Osteocyte (in vitro differentiated cells): ENCODE data around the gene MICOS13. TPM values are rescaled to one million over a fixed set of nuclear protein-coding genes. Genes with fewer than 3 reads are reported as not detected.
A peak's percentile ranks its signal among the peaks of the same experiment; 100 is the strongest.

Experiments
- DNase-seq: peaks from one replicate; pipeline ENCODE4 v3.0.0; 2021; ENCODE audit warnings: mixed read lengths; ENCODE audit not compliant: unreplicated experiment; ENCODE audit errors: extremely low spot score
- H3K27ac Mint-ChIP-seq: one replicate; pipeline ENCODE4 v1.8.0; 2021; ENCODE audit warnings: mild to moderate bottlenecking, mixed read lengths; ENCODE audit not compliant: unreplicated experiment
- H3K27me3 Mint-ChIP-seq: one replicate; pipeline ENCODE4 v1.8.0; 2021; ENCODE audit warnings: mixed read lengths; ENCODE audit not compliant: unreplicated experiment
- H3K36me3 Mint-ChIP-seq: one replicate; pipeline ENCODE4 v1.8.0; 2021; ENCODE audit warnings: mixed read lengths; ENCODE audit not compliant: unreplicated experiment
- H3K4me1 Mint-ChIP-seq: one replicate; pipeline ENCODE4 v1.8.0; 2021; ENCODE audit warnings: mixed read lengths; ENCODE audit not compliant: unreplicated experiment
- H3K4me3 Mint-ChIP-seq: one replicate; pipeline ENCODE4 v1.8.0; 2021; ENCODE audit warnings: mild to moderate bottlenecking, moderate library complexity, mixed read lengths; ENCODE audit not compliant: unreplicated experiment
- H3K9me3 Mint-ChIP-seq: one replicate; pipeline ENCODE4 v1.8.0; 2021; ENCODE audit warnings: mixed read lengths; ENCODE audit not compliant: unreplicated experiment
- total RNA-seq: library from RNA; stranded (reverse); gene quantifications from 2 replicates; pipeline ENCODE4 v1.2.1, GENCODE V29; 2021
- TF ChIP-seq, protein P1 (sequence below): fragments of 200-600 bp; sonication (generic); IDR thresholded peaks from 2 replicates; pipeline ENCODE4 v1.5.0; 2021; ENCODE audit warnings: antibody characterized with exemption, mild to moderate bottlenecking, moderate library complexity

MICOS13 gene
- total RNA-seq, 1 donor from 2014 or later: 60.7 TPM

DNA sequence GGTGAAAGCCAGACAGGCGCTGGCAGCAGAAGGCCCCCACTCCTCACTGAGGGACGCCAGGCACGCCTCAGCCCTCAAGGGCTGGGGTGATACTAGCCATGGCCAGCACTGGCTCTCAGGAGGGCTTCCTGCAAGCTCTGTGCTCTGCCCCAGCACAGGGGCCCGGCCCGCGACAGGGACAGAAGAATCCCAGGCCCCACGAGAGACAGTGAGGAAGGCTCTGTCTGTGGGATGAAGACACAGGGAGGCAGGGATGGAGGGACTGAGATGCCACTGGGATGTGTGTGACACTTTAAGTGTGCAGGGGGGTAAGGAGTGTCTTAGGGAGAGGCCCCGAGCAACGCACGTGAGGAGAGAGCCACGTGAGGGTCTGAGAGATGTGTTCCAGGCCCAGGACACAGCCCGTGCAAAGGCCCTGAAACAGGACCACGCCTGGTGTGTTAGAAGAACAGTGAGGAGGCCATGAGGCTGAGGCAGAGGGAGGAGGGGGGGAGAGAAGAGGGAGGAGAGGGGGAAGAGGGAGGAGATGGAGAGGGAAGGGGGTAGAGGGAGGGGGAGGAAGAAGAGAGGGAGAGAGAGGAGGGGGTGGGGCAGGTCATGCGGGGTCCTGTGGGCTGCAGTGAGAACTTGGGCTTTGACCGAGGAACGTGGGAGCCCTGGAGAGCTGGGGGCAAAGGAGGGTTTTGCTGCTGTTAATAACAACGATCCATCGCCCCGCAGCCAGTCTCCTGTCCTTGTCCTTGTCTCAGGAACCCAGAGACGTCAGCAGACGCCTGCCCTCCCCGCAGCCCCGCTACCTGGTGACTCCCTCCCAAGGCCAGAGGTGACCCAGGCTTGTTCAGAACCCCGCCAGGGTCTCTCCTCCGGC, 16.9 kb upstream of the MICOS13 start:
- Mint-ChIP-seq H3K36me3 (peaks cover 23% of the 10 kb centered on the region), H3K4me3 (no peak overlapping the region), H3K27ac (peak overlapping the region; percentile 23), H3K27me3 (no peaks in the 10 kb centered on the region), H3K4me1 (no peaks in the 10 kb centered on the region), H3K9me3 (no peaks in the 10 kb centered on the region)
- TF ChIP-seq, protein P1, sequence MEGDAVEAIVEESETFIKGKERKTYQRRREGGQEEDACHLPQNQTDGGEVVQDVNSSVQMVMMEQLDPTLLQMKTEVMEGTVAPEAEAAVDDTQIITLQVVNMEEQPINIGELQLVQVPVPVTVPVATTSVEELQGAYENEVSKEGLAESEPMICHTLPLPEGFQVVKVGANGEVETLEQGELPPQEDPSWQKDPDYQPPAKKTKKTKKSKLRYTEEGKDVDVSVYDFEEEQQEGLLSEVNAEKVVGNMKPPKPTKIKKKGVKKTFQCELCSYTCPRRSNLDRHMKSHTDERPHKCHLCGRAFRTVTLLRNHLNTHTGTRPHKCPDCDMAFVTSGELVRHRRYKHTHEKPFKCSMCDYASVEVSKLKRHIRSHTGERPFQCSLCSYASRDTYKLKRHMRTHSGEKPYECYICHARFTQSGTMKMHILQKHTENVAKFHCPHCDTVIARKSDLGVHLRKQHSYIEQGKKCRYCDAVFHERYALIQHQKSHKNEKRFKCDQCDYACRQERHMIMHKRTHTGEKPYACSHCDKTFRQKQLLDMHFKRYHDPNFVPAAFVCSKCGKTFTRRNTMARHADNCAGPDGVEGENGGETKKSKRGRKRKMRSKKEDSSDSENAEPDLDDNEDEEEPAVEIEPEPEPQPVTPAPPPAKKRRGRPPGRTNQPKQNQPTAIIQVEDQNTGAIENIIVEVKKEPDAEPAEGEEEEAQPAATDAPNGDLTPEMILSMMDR: no peak
- DNase-seq: no peak

DNA sequence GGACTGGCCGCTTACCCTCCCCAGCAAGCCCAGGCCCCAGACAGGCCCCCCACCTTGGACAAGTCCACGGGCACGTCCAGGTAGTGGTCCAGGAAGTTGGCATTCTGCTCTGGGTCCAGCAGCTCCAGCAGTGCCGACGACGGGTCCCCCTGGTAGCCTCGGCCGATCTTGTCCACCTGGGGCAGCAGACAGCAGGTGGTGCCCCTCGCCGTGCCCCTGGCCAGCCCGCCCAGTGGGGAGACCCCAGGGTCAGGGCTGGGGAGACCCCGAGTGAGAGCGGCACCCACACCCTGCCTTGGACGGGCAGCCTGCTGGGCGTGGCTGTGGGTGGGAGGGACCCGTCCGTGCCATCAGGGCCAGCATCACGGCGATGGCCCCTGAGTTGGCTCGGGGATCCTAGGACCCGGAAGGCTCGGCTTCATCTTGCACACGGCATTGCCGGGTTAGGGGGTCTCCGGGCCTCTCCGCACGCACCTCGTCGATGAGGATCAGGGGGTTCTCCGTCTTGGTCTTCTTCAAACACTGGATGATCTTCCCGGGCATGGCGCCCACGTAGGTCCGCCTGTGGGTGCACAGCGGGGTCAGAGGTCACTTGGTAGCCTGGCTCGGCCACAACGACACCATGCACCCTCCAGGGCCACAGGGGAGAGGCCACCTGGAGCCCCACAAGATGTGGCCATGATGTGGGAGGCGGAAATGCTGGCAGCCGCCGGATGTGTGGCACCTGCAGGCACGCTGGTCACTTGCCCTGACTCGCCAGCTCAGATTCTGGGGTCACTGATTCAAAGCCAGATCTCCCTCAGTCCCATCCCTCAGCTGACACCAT, 16.1 kb upstream of the MICOS13 start:
- peaks cover 23% of the 10 kb centered on the region for H3K36me3 Mint-ChIP-seq
- no peaks in the 10 kb centered on the region for H3K9me3 Mint-ChIP-seq
- TF ChIP-seq, protein P1: no peak
- no peak overlapping the region for H3K4me3 Mint-ChIP-seq
- H3K4me1 Mint-ChIP-seq: peaks cover 6% of the 10 kb centered on the region
- peak; percentile 84 for DNase-seq
- H3K27me3 Mint-ChIP-seq: no peaks in the 10 kb centered on the region
- H3K27ac Mint-ChIP-seq: peak overlapping the region; percentile 23

DNA sequence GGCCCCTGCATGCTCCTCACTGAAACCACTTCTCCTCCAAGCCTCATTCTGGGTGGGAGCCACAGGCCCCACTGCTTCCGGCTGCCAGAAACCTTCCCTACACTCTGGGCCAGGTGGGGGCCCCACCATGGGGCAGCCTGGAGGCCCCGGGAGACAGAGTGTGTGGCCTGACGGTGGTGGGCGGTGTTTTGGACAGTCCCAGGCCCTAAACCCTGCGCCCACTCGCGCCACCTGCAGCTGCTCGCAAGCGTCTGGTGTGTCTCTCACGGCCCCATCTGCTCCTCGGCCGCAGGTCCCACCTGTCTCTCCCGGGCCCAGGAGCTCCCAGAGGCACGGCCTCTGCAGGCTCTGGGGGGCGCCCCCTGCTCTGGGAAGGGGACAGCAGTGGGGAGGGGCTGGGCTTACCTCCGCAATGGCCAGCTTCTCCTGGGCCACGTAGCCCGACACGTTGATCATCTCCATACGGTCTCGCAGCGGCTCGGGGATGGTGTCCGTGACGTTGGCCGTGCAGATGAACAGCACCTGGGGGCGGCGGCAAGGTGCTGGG, 15.4 kb upstream of the MICOS13 start:
- Mint-ChIP-seq H3K9me3 (no peaks in the 10 kb centered on the region), H3K27me3 (no peaks in the 10 kb centered on the region), H3K4me1 (peaks cover 11% of the 10 kb centered on the region), H3K4me3 (no peak overlapping the region), H3K27ac (no peak overlapping the region), H3K36me3 (peaks cover 20% of the 10 kb centered on the region)
- DNase-seq: no peak
- TF ChIP-seq, protein P1: no peak

DNA sequence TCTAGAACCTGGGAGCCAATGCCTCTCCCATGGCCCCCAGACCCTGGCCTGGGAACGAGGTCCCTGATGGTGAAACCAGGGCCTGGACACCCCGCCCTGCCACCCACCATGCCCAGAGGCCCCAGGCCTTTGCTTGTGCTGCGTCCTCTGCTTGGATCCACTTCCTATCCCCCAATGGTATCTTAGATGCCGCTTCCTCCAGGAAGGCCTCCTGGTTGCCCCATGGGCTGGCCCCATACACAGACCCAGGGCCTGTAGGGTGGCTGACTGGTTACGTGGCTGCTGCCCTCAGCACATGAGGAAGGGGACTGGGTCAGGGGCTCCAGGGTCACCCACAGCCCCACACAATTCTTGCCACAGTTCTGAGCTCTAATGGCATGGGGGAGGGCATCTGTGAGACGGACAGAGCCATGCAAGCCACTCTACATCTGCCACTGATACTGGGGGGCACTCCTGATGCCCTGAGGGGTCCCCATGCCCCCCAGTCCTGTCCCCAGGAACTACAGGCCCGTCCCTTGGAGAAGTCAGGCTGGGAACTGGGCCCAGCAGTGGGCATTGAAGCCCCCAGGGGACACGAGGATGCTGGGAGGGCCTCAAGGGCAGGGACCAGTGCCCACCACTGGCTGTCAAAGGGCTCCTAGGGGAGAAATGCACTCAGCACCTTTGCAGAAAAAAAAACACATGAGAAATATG, 14.8 kb upstream of the MICOS13 start:
- no peaks in the 10 kb centered on the region for H3K9me3 Mint-ChIP-seq
- H3K4me3 Mint-ChIP-seq: no peak overlapping the region
- TF ChIP-seq, protein P1: no peak
- H3K36me3 Mint-ChIP-seq: peaks cover 22% of the 10 kb centered on the region
- H3K27me3 Mint-ChIP-seq: no peaks in the 10 kb centered on the region
- H3K4me1 Mint-ChIP-seq: peaks cover 14% of the 10 kb centered on the region
- DNase-seq: no peak
- H3K27ac Mint-ChIP-seq: no peak overlapping the region
